ENCODE data around the gene RPIA. TPM values are rescaled to one million over a fixed set of nuclear protein-coding genes. Genes with fewer than 3 reads are reported as not detected.
A peak's percentile ranks its signal among the peaks of the same experiment; 100 is the strongest.

The RPIA gene
- total RNA-seq, 1 donor from 2014 or later, result 17.5 TPM

DNA sequence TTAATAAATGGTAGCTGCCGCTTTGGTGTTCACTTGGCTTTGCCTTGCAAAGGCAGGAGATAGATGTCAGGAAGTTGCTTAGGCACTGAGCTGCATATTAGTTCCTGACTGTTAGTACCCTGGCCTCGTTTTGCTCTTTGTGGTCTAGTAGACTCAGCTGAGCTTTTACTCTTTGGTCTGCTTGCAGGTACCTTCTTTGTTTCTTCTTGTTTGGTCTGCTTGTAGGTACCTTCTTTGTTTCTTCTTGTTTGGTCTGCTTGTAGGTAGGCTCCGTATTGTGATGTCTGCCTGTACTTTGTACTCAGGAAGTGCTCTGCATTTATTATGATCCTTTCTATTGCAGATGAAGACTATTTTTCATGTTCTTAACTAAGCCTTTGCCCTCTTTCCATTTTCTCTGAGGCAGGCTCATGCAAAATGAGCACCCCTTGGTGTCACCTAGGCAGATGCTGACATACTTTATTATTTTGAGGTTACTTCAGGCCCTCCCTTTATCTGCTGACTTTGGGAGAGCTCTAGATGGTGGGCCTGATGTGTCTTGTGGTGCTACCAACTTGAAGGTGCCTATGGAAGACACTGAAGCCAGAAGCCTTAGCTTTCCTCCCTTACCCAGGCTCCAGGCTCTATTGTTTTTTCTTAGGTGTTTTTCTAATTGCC lies 6.0 kb downstream of the RPIA start:
- no peak overlapping the region for H3K4me3 ChIP-seq
- ATAC-seq (no peak), DNase-seq (no peak)
- H3K9me3 ChIP-seq, result no peaks in the 10 kb centered on the region
- H3K27ac ChIP-seq, result peak overlapping the region; percentile 42
- H3K27me3 ChIP-seq, result no peaks in the 10 kb centered on the region
- TF ChIP-seq, protein P1, sequence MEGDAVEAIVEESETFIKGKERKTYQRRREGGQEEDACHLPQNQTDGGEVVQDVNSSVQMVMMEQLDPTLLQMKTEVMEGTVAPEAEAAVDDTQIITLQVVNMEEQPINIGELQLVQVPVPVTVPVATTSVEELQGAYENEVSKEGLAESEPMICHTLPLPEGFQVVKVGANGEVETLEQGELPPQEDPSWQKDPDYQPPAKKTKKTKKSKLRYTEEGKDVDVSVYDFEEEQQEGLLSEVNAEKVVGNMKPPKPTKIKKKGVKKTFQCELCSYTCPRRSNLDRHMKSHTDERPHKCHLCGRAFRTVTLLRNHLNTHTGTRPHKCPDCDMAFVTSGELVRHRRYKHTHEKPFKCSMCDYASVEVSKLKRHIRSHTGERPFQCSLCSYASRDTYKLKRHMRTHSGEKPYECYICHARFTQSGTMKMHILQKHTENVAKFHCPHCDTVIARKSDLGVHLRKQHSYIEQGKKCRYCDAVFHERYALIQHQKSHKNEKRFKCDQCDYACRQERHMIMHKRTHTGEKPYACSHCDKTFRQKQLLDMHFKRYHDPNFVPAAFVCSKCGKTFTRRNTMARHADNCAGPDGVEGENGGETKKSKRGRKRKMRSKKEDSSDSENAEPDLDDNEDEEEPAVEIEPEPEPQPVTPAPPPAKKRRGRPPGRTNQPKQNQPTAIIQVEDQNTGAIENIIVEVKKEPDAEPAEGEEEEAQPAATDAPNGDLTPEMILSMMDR (IDR thresholded peaks at IDR 0.05), result no peak
- peaks cover 12% of the 10 kb centered on the region for H3K4me1 ChIP-seq
- H3K36me3 ChIP-seq, result peaks cover 12% of the 10 kb centered on the region
- intact Hi-C loops (cut with DNase I), result no loop called here

DNA sequence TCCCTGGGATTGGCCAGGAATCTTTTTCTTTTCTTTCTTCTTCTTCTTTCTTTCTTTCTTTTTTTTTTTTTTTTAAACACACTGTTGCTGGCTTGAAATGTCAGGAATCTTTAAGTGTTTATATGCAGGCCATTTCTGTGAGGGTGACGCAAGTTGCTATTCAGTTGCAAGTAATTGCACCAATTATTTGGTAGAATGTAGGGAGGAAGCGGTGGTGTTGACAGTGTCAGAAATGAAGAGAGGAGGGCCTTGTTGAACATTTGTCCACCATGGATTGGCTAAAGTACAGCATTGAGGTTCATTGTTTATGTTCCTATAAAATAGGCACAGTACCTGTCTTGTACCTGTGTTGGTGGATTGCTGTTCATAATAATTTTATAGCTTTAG lies 6.5 kb downstream of the RPIA start:
- Histone ChIP-seq H3K4me3 (no peak overlapping the region), H3K27ac (peak overlapping the region; percentile 42), H3K27me3 (no peaks in the 10 kb centered on the region), H3K9me3 (no peaks in the 10 kb centered on the region), H3K36me3 (peaks cover 15% of the 10 kb centered on the region), H3K4me1 (peaks cover 7% of the 10 kb centered on the region)
- ATAC-seq (no peak), DNase-seq (no peak)
- TF ChIP-seq, protein P1 (IDR thresholded peaks at IDR 0.05), result no peak
- intact Hi-C loops (cut with DNase I), result no loop called here

DNA sequence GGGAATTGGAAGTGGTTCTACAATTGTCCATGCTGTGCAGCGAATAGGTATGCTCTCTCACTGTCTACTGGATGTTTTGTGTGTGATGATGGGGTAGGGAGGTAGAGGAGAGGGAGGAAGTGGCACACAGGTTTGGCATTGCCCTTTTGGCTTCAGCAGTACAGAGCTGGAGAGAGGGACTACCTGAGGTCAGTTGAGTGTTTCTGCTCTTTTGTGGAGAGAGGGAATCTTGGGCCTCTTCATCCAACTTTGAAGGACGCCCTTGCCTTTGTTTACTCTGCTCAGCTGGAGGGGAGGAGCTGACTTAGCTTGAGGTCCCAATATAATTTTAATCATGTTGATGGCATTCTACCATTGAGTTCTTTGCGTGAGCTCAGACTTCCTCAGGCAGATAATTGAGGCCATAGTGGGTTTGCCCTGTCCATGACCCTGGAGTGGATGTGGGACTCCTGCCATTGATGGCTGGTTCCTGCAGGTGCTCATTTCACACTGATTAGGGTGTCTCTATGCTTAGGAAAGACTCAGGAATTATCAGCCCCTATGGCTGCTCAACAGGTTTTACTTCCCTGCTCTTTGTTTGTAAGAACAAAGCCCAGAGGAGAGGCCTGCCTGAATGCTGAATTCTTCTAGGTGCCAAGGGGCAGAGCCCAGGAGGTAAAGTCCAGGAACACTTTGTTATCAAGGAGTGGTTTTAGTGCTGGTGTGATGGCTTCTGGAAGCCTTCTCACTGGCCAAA lies 7.2 kb downstream of the RPIA start:
- ATAC-seq (peak; percentile 80), DNase-seq (no peak)
- H3K36me3 ChIP-seq, result peaks cover 20% of the 10 kb centered on the region
- H3K4me3 ChIP-seq, result no peak overlapping the region
- peak overlapping the region; percentile 42 for H3K27ac ChIP-seq
- TF ChIP-seq, protein P1 (IDR thresholded peaks at IDR 0.05), result no peak
- H3K9me3 ChIP-seq, result no peaks in the 10 kb centered on the region
- intact Hi-C loops (cut with DNase I), result no loop called here
- no peaks in the 10 kb centered on the region for H3K27me3 ChIP-seq
- peaks cover 5% of the 10 kb centered on the region for H3K4me1 ChIP-seq

DNA sequence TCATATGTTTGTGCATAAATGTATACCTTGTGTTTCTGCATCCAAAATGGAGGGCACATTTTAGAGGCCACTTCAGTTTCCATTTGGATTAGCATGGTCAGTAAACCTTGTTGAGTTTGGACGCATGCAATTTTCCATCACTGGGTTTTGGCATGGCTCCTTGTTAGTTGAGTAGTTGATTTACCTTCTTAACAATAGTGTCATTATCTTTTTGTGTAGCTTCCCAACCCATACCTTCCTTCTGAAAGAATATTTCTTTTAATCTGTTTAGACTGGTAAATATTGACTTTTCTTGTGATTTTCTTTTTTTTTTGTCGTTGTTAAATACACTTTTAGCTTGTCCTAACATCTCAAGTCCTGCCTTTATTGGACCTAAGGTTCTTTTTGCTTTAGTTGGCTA lies 15.5 kb downstream of the RPIA start:
- intact Hi-C loops (cut with DNase I), result no loop called here
- no peaks in the 10 kb centered on the region for H3K27me3 ChIP-seq
- ATAC-seq (no peak), DNase-seq (no peak)
- H3K36me3 ChIP-seq, result peaks cover 9% of the 10 kb centered on the region
- H3K9me3 ChIP-seq, result no peaks in the 10 kb centered on the region
- no peak overlapping the region for H3K4me3 ChIP-seq
- TF ChIP-seq, protein P1 (IDR thresholded peaks at IDR 0.05), result no peak
- no peak overlapping the region for H3K27ac ChIP-seq
- H3K4me1 ChIP-seq, result peaks cover 4% of the 10 kb centered on the region

DNA sequence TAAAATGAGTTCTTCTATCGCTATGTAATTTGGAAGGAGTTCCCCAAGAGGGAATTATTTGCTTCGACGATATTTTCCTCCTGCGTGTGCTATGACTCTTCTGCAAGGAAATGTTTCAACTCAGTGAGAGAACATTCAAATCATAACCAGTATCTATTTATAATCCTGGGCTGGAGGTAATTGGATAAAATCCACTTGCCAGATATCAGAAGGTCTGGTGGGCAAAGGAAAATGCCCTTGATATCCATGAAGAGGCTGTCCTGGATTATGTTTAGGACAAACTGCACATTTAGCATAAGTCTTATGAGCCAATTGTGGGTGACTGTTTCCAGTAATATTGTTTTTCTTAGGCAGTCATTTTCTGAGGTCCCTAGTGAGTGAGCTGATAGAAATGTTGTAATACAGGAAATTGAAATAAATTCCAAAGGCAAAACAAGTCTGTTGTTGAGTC lies 17.7 kb downstream of the RPIA start:
- DNase-seq (no peak), ATAC-seq (no peak)
- intact Hi-C loops (cut with DNase I), result no loop called here
- H3K36me3 ChIP-seq, result no peaks in the 10 kb centered on the region
- H3K4me1 ChIP-seq, result peaks cover 4% of the 10 kb centered on the region
- no peaks in the 10 kb centered on the region for H3K9me3 ChIP-seq
- no peak overlapping the region for H3K27ac ChIP-seq
- no peak overlapping the region for H3K4me3 ChIP-seq
- TF ChIP-seq, protein P1 (IDR thresholded peaks at IDR 0.05), result no peak
- H3K27me3 ChIP-seq, result no peaks in the 10 kb centered on the region

All from upper lobe of right lung (tissue), 1 donor.